HCEC 1CT (cell line): Measurements from ENCODE around the gene PNLIPRP2.

Experiments
- DNase-seq: peaks from one replicate; pipeline ENCODE4 v3.0.0-alpha.2; 2017

Gene PNLIPRP2

GRCh38 chr10:116620423-116621400 is at the start of gene PNLIPRP2:
TSS of gene PNLIPRP2 (plus strand) at chr10:116620953.
- no peak for DNase-seq

GRCh38 chr10:116574797-116575196 is 46.0 kb upstream of the PNLIPRP2 start:
- no peak for DNase-seq

- DNase-seq = no peak
These were observed 32.7 kb upstream of the PNLIPRP2 start for GRCh38 chr10:116587878-116588591.

GRCh38 chr10:116588995-116589394 is 31.8 kb upstream of the PNLIPRP2 start:
- DNase-seq = no peak

- no peak for DNase-seq
These were observed 30.8 kb upstream of the PNLIPRP2 start for GRCh38 chr10:116589926-116590325.

GRCh38 chr10:116590590-116591444 is 29.9 kb upstream of the PNLIPRP2 start, which contains the start of gene PNLIPRP1:
TSS of gene PNLIPRP1 (plus strand) at chr10:116590959. CDS start at chr10:116591130, 171 bp downstream.
- DNase-seq = no peak

- no peak for DNase-seq
These were observed 27.5 kb upstream of the PNLIPRP2 start for GRCh38 chr10:116593139-116593740.

- no peak for DNase-seq
These were observed 26.2 kb upstream of the PNLIPRP2 start for GRCh38 chr10:116594525-116595035.

GRCh38 chr10:116596062-116596461 is 24.7 kb upstream of the PNLIPRP2 start:
- no peak for DNase-seq

- DNase-seq = no peak
These were observed 23.2 kb upstream of the PNLIPRP2 start for GRCh38 chr10:116597543-116597942.

GRCh38 chr10:116598329-116598728 is 22.4 kb upstream of the PNLIPRP2 start:
- DNase-seq = no peak

GRCh38 chr10:116599991-116600390 is 20.8 kb upstream of the PNLIPRP2 start:
- DNase-seq = no peak

GRCh38 chr10:116602648-116603400 is 17.9 kb upstream of the PNLIPRP2 start:
- DNase-seq = no peak

- no peak for DNase-seq
These were observed 14.7 kb upstream of the PNLIPRP2 start for GRCh38 chr10:116606061-116606483.

- DNase-seq = no peak
These were observed 13.4 kb upstream of the PNLIPRP2 start for GRCh38 chr10:116607336-116607735.

GRCh38 chr10:116608686-116609594 is 11.8 kb upstream of the PNLIPRP2 start:
- DNase-seq = no peak

- no peak for DNase-seq
These were observed 10.2 kb upstream of the PNLIPRP2 start for GRCh38 chr10:116610443-116611152.

GRCh38 chr10:116611153-116611545 is 9.6 kb upstream of the PNLIPRP2 start:
- DNase-seq = no peak

- DNase-seq = no peak
These were observed 8.5 kb upstream of the PNLIPRP2 start for GRCh38 chr10:116612107-116612769.
